ENCODE data around the gene MAMSTR.

GRCh38 chr19:48676887-48677286 lies 42.6 kb downstream of the MAMSTR start:
- no peak for TF ChIP-seq CTCF (tag by site-specific recombination; IDR thresholded peaks at IDR 0.05)
- no peak for TF ChIP-seq PRDM1 (tag by site-specific recombination; IDR thresholded peaks at IDR 0.05)
- TF ChIP-seq ZFP69B (tag by site-specific recombination; IDR thresholded peaks at IDR 0.05): no peak
- no peak for TF ChIP-seq YY1 (tag by site-specific recombination; IDR thresholded peaks at IDR 0.05)
- TF ChIP-seq, protein P1, sequence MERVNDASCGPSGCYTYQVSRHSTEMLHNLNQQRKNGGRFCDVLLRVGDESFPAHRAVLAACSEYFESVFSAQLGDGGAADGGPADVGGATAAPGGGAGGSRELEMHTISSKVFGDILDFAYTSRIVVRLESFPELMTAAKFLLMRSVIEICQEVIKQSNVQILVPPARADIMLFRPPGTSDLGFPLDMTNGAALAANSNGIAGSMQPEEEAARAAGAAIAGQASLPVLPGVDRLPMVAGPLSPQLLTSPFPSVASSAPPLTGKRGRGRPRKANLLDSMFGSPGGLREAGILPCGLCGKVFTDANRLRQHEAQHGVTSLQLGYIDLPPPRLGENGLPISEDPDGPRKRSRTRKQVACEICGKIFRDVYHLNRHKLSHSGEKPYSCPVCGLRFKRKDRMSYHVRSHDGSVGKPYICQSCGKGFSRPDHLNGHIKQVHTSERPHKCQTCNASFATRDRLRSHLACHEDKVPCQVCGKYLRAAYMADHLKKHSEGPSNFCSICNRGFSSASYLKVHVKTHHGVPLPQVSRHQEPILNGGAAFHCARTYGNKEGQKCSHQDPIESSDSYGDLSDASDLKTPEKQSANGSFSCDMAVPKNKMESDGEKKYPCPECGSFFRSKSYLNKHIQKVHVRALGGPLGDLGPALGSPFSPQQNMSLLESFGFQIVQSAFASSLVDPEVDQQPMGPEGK (tag by site-specific recombination; IDR thresholded peaks at IDR 0.05): no peak
- TF ChIP-seq, protein P2, sequence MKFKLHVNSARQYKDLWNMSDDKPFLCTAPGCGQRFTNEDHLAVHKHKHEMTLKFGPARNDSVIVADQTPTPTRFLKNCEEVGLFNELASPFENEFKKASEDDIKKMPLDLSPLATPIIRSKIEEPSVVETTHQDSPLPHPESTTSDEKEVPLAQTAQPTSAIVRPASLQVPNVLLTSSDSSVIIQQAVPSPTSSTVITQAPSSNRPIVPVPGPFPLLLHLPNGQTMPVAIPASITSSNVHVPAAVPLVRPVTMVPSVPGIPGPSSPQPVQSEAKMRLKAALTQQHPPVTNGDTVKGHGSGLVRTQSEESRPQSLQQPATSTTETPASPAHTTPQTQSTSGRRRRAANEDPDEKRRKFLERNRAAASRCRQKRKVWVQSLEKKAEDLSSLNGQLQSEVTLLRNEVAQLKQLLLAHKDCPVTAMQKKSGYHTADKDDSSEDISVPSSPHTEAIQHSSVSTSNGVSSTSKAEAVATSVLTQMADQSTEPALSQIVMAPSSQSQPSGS (tag by site-specific recombination; IDR thresholded peaks at IDR 0.05; ENCODE audit: low read depth): no peak
- TF ChIP-seq, protein P3, sequence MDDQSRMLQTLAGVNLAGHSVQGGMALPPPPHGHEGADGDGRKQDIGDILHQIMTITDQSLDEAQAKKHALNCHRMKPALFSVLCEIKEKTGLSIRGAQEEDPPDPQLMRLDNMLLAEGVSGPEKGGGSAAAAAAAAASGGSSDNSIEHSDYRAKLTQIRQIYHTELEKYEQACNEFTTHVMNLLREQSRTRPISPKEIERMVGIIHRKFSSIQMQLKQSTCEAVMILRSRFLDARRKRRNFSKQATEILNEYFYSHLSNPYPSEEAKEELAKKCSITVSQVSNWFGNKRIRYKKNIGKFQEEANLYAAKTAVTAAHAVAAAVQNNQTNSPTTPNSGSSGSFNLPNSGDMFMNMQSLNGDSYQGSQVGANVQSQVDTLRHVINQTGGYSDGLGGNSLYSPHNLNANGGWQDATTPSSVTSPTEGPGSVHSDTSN (CRISPR knock-in tag; IDR thresholded peaks at IDR 0.05): no peak
- TF ChIP-seq ZNF10 (tag by site-specific recombination; IDR thresholded peaks at IDR 0.05): no peak
- TF ChIP-seq ZNF274 (IDR thresholded peaks at IDR 0.05; ENCODE audit: low read length): no peak
- no peak for TF ChIP-seq ZNF274 (tag by site-specific recombination; IDR thresholded peaks at IDR 0.05; ENCODE audit: borderline replicate concordance)
- no peak for TF ChIP-seq ZEB2 (tag by site-specific recombination; IDR thresholded peaks at IDR 0.05)
- no peak for TF ChIP-seq ZNF560 (tag by site-specific recombination; IDR thresholded peaks at IDR 0.05; ENCODE audit: borderline replicate concordance)
- no peak for TF ChIP-seq ZNF624 (tag by site-specific recombination; IDR thresholded peaks at IDR 0.05)
- TF ChIP-seq ZBTB20 (tag by site-specific recombination; IDR thresholded peaks at IDR 0.05): no peak
- TF ChIP-seq ZNF132 (tag by site-specific recombination; IDR thresholded peaks at IDR 0.05; ENCODE audit: borderline replicate concordance): no peak
